NCI-H2107 (cell line): Measurements from ENCODE around the gene ZBTB45.
"Not testable (repeated sequence)": the region's sequence is repeated elsewhere in the genome, so short reads cannot be mapped to it uniquely, and the experiment has no call there.

ENCODE experiments used
- DNase-seq: peaks from one replicate; lab custom pipeline; 2025; lab: John Stamatoyannopoulos, UW

The ZBTB45 gene

DNA sequence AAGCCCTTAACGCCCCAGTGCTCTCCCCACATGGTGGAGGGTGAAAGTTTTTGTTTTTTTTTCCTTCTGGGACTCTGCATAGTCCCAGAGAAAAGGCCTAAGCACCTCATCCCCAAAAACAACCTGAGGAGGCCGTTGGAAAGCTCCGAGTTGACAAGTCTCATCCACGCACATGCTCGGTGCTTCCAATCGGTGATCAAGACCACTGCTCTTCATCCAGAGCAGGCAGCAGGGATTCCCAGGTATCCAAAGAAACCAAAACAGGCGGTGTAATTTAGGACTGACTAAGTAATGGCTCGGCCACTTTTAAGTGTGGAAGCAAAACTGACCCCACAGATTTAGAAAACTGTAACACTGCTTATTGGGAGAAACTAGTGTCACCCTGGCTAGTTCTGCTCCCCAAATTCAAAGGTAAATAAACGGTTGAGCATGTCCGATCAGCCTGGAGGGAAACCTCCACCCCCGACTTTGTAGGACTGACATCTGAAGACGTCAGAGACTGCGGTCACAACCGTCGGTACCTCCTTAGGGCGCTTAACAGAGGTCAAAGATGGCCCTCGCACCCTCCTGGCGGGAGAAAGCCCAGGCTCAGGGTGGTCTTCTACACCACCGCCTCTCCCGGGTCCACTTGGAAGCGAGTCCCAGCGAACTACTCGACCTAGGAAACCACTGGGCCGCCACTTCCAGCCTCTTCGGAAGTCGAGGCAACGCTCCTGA, 44.5 kb downstream of the ZBTB45 start:
- no peak for DNase-seq

DNA sequence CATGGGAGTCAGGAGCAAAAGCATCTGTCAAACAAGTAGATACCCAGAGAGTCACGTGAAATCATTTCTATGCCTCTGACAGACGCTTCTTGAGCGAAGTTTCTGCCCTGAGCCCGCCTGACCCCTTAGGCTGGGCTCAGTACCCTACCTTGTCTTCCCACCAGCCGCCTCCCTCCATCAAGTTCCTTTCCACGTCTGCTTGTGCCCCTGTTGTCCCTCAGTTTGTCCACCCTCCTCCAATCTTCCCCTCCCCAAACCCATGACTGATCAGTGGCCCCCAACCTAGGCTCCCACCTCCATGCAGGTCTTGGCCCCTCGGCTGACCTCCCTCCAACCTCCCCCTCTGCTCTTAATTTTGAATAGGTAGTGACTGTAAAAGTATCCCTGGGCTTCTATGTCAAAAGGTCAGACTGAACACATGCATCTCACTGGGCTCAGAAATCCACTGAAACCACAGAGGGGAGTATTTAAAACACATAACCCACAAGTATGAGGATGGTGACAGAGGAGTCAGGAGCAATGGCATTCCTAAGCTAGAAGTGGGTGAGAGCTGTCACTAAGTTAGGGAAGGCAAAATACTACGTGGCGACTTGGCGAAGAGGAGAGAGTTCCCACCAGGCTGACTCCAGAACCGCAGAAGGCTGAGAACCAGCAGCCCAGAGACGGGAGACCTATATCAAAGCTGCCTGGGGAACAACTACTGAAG, 45.2 kb downstream of the ZBTB45 start:
- DNase-seq: no peak

DNA sequence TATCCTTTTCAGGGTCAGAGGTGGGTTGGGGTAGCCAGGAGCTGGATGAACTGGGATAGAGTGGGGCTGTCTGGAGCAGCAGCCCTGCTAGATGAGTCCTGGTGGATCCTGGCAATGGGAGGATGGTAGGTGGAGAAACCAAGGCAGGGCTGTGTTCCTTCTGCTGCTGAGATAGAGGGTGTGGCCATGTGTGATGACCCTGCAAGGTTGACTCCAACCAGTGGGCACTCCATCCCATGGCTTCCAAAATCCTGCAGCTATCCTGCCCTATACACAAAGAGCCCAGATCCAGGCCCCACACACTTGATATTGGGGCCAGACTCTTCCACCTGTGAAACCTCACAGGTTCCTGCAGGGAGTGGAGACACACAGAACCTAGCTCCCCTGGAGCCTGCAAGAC, 45.8 kb downstream of the ZBTB45 start:
- no peak for DNase-seq

DNA sequence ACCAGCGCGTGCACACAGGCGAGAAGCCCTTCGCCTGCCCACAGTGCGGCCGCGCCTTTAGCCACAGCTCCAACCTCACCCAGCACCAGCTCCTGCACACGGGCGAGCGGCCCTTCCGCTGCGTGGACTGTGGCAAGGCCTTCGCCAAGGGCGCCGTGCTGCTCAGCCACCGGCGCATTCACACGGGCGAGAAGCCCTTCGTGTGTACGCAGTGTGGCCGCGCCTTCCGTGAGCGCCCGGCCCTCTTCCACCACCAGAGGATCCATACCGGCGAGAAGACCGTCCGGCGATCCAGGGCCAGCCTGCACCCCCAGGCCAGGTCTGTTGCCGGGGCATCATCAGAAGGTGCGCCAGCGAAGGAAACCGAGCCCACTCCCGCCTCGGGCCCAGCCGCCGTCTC, 47.9 kb downstream of the ZBTB45 start:
- no peak for DNase-seq

DNA sequence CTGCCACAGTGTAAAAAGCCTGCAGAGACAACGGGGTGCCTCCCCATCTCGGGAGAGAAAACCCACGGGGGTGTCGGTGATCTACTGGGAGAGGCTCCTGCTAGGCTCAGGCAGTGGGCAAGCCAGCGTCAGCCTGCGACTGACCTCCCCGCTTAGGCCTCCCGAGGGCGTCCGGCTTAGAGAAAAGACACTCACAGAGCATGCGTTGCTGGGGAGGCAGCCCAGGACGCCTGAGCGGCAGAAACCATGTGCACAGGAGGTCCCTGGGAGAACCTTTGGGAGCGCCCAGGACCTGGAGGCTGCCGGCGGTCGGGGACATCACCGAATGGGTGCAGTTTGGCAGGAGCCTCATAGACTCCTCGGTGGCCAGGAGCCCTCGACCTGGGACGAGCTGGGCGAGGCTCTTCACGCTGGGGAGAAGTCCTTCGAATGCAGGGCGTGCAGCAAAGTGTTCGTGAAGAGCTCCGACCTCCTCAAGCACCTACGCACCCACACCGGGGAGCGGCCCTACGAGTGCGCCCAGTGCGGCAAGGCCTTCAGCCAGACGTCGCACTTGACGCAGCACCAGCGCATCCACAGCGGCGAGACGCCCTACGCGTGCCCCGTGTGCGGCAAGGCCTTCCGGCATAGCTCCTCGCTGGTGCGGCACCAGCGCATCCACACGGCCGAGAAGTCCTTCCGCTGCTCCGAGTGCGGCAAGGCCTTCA, 48.6 kb downstream of the ZBTB45 start:
- not testable (repeated sequence) for DNase-seq

DNA sequence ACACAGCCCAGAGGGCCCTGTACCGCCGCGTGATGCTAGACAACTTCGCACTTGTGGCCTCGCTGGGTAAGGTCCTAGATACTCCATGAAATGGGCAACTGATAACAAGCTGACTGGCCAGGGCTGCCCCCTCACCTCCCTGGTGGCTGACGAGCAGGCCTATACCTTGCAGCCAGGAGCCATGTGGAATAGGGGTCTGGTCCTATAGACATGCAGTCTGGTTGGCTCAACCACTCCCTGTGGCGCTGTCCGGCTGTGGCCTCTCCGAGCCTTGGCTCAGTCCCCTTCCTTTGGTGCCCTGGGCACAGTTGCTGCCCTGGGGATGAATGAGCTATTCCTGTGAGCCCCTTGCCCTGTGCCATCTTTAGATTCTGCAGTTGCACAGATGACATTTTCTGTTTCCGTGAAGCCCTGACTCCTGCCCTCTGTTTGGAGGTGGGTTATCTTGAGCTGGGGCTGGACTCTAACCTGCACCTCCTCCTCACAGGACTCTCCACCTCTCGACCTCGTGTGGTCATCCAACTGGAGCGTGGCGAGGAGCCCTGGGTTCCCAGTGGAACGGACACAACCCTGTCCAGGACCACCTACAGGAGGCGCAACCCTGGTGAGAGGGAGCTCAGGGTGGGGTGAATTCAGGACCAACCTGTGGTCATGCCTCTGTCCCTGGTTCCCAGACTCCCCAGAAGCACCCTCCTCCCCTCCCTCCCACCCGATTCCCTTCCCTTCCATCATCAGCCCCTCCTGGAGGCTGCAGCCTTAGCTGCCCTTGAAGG, 50.2 kb downstream of the ZBTB45 start:
- no peak for DNase-seq

DNA sequence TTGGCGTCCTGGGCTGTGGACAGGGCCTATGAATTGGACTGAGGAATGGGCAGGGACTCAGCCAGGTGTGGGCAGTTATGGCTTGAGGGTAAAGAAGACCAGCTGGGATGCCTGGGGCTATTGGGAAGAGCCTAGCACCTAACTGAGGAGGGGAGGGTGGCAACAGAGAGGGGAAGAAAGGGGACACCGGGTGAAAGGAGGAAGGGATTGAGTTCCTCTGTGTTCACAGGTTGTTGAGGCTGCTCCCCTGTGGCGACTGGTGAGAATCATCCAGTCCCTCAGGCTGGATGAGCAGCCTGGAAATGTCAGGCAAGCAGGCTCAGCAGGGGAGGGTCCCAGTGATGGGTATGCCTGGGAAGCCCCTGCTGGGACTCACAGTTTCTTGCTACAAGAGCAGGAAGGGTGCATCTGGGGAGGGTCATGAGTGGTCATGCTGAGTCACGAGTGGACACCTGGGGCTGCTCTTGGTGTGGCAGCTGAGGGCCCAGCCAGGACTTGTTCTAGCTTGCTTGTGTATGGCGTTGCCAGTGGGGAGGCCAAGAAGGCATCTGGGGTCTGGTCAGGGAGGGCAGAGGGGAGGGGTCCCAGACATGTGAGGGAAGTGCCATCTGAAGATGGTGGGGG, 51.3 kb downstream of the ZBTB45 start:
- no peak for DNase-seq

DNA sequence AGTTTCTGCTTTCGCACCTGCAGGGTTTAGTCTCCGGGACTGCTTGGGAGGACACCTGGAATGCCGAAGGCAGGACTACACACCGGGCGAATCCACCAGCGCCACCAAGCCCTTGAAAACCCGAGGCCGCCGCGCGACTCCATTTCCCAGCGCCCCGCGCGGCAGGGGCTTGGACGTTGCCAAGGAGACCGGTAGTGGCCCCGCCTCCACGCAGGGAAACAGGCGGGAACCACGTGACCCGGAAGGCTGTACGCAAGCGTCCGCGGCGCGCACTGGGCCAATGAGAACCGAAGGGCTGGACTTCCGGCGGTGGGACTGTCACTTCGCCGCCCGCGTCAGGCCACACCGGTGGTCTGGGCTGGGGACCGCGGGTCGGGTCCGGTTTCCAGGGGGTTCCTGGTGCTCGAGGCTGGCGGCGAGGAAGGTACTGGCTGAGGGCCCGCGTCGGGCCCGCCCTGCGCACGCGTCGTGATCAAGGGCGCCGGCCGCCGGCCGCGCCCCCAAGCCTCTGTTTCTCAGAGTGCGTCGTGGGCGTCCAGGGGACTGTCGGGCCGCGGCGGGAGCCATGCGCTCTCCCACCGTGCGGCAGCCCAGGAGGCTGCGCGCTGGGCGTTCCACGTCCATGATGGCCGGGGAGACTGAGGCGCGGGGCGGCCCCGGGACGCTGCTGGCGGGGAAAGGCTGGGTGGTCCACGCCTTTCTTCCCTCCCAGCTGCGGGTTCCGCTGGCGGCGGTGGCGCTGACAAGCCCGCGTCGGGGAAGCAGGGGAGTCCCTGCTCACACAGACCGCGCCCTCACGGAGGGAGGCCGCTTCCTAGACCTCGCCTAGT, 52.6 kb downstream of the ZBTB45 start, which contains the start of gene ZNF324:
Gene ZNF324 (plus strand): TSS at position 321 of the 830 bp plus-strand sequence. CDS start 2,106 bp downstream, outside the sequence.
- DNase-seq: peak; percentile 97

DNA sequence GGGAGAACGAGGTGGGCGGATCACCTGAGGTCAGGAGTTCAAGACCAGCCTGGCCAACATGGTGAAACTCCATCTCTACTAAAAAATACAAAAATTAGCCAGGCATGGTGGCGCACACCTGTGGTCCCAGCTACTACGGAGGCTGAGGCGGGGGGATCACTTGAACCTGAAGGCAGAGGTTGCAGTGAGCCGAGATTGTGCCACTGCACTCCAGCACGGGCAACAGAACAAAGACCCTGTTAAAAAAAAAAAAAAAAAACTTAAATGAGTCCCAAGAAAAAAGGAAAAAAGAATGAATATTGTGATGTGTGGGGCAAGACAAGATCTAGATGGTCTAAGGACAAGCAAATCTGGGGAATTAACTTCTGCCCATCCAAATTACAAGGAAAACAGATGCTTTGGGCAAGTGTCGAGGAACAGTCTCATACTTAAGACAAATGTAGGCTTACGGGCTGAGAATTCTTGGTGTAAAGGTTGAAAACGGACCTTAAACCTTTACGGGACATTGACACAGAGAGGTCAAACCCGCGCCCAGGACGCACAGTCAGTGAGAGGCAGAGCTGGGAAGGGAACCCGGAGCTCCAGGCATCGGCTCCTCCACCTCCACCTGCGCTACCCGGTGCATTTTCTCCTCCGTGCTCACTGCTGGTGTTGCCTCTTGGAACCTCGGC, 53.4 kb downstream of the ZBTB45 start:
- DNase-seq: no peak
